CD14-positive monocyte (primary cell): ENCODE data around the gene ZNF143. TPM values are rescaled to one million over a fixed set of nuclear protein-coding genes. Genes with fewer than 3 reads are reported as not detected.

Experiments used
- DNase-seq, 3 donors: peaks; one replicate each; pipeline ENCODE4 v3.0.0-alpha.2; 2011 to 2022
- H2AFZ ChIP-seq: 2 replicates; pipeline ENCODE4 v1.6.0; 2012; ENCODE audit warnings: mild to moderate bottlenecking, low read depth, low read length, inconsistent platforms; ENCODE audit not compliant: insufficient read depth, poor library complexity, severe bottlenecking
- H3K27ac ChIP-seq, 2 donors: 1 replicate in 1 of 2; 2 replicates in 1 of 2; pipeline ENCODE4 v1.5.1; 2012 to 2013; ENCODE audit warnings: low read length in 2 of 2, control low read depth in 1 of 2, inconsistent platforms in 1 of 2, low read depth in 1 of 2, mild to moderate bottlenecking in 1 of 2
- H3K27me3 ChIP-seq, 2 donors: one replicate each; pipeline versions ENCODE4 v1.6.0 to v1.6.1; 2011 to 2013; ENCODE audit warnings: low read length in 2 of 2; ENCODE audit not compliant: control insufficient read depth in 2 of 2, insufficient read depth in 2 of 2
- H3K36me3 ChIP-seq, 2 donors: replicated peaks in 1 of 2; 1 replicate in 1 of 2; 2 replicates in 1 of 2; pipeline versions ENCODE4 v1.5.1 to v1.6.1; 2012 to 2013; ENCODE audit warnings: low read length in 2 of 2, control low read depth in 1 of 2, inconsistent platforms in 1 of 2, mild to moderate bottlenecking in 1 of 2; ENCODE audit not compliant: insufficient read depth in 2 of 2, control insufficient read depth in 1 of 2
- H3K4me1 ChIP-seq, 2 donors: 1 replicate in 1 of 2; 2 replicates in 1 of 2; pipeline versions ENCODE4 v1.5.1 to v1.6.1; 2012 to 2013; ENCODE audit warnings: low read length in 2 of 2, control low read depth in 1 of 2, inconsistent platforms in 1 of 2, mild to moderate bottlenecking in 1 of 2, moderate library complexity in 1 of 2; ENCODE audit not compliant: insufficient read depth in 2 of 2, control insufficient read depth in 1 of 2
- H3K4me2 ChIP-seq: replicated peaks from 2 replicates; pipeline ENCODE3; 2012; ENCODE audit warnings: low read length, moderate library complexity, mild to moderate bottlenecking; ENCODE audit not compliant: poor library complexity, severe bottlenecking; ENCODE audit errors: extremely low read depth
- H3K4me3 ChIP-seq, 3 experiments: fragments of 200-600 bp in 1 of 3; sonication (generic) in 1 of 3; replicated peaks in 1 of 3; 1 replicate in 2 of 3; 2 replicates in 1 of 3; pipeline ENCODE4 v1.5.1; 2011 to 2013; ENCODE audit warnings: low read length in 3 of 3, mild to moderate bottlenecking in 3 of 3, control low read depth in 2 of 3, low read depth in 2 of 3, inconsistent platforms in 1 of 3, moderate library complexity in 1 of 3
- H3K79me2 ChIP-seq: 2 replicates; pipeline ENCODE4 v1.6.0; 2012; ENCODE audit warnings: mild to moderate bottlenecking, control low read depth, inconsistent platforms, low read length, moderate library complexity; ENCODE audit not compliant: insufficient read depth
- H3K9ac ChIP-seq: 2 replicates; pipeline ENCODE4 v1.6.0; 2017; ENCODE audit warnings: low read length, mild to moderate bottlenecking; ENCODE audit not compliant: insufficient read depth, poor library complexity, severe bottlenecking
- H3K9me3 ChIP-seq, 2 donors: replicated peaks in 1 of 2; 1 replicate in 1 of 2; 2 replicates in 1 of 2; pipeline versions ENCODE4 v1.5.1 to v1.6.1; 2012 to 2013; ENCODE audit warnings: low read length in 2 of 2, control low read depth in 1 of 2; ENCODE audit not compliant: control insufficient read depth in 1 of 2, insufficient read depth in 1 of 2
- H4K20me1 ChIP-seq: 2 replicates; pipeline ENCODE4 v1.6.0; 2012; ENCODE audit warnings: mild to moderate bottlenecking, low read length, control low read depth, moderate library complexity; ENCODE audit not compliant: insufficient read depth
- H3K27ac Mint-ChIP-seq, 7 donors: one replicate each; pipeline ENCODE4 v1.8.0; 2020; ENCODE audit warnings: mild to moderate bottlenecking in 7 of 7, mixed read lengths in 7 of 7, moderate library complexity in 6 of 7, inconsistent platforms in 2 of 7
- H3K27me3 Mint-ChIP-seq, 3 donors: one replicate each; pipeline ENCODE4 v1.8.0; 2021 to 2022; ENCODE audit warnings: low read depth in 3 of 3, mild to moderate bottlenecking in 3 of 3, mixed read lengths in 3 of 3, moderate library complexity in 3 of 3, inconsistent platforms in 1 of 3
- H3K36me3 Mint-ChIP-seq, 2 donors: one replicate each; pipeline ENCODE4 v1.8.0; 2020; ENCODE audit warnings: mixed read lengths in 2 of 2, inconsistent platforms in 1 of 2, mild to moderate bottlenecking in 1 of 2
- H3K4me1 Mint-ChIP-seq: one replicate; pipeline ENCODE4 v1.8.0; 2020; ENCODE audit warnings: mild to moderate bottlenecking, mixed read lengths
- H3K4me3 Mint-ChIP-seq, 2 donors: one replicate each; pipeline ENCODE4 v1.8.0; 2020; ENCODE audit warnings: mild to moderate bottlenecking in 2 of 2, mixed read lengths in 2 of 2, moderate library complexity in 1 of 2
- H3K9me3 Mint-ChIP-seq, 7 donors: one replicate each; pipeline ENCODE4 v1.8.0; 2020 to 2022; ENCODE audit warnings: mixed read lengths in 7 of 7, mild to moderate bottlenecking in 6 of 7, moderate library complexity in 6 of 7, inconsistent platforms in 2 of 7
- WGBS: methylation state at CpG from one replicate; pipeline ENCODE4 v1.1.5; 2013; ENCODE audit warnings: missing lambda C conversion rate; ENCODE audit not compliant: insufficient coverage; 5-methylcytosine and 5-hydroxymethylcytosine counted together
- intact Hi-C, 2 donors: fragments of 100-400 bp; cut with micrococcal nuclease; formaldehyde crosslinking; loops; one replicate each; pipeline versions ENCODE4 v1.15.0 to v1.15.1; 2023
- polyA plus RNA-seq, 3 donors: library from polyadenylated mRNA; depleted of rRNA in 1 of 3; unstranded in 2 of 3; stranded (reverse) in 1 of 3; fragments of 300-500 nt in 2 of 3; fragments of >200 nt in 1 of 3; fragmentation: Illumina TruSeq in 2 of 3; gene quantifications; 1 replicate in 2 of 3; 2 replicates in 1 of 3; pipeline ENCODE4 v1.2.3, GENCODE V29; 2012 to 2021
- TF ChIP-seq, protein P1 (sequence below): fragments of 200-600 bp; IDR thresholded peaks from one replicate; pipeline ENCODE4 v1.8.0; 2022; ENCODE audit warnings: antibody characterized with exemption, mild to moderate bottlenecking

ZNF143 gene
- polyA plus RNA-seq, 3 donors: 26.8 to 30.5 (median 30.1) TPM

DNA sequence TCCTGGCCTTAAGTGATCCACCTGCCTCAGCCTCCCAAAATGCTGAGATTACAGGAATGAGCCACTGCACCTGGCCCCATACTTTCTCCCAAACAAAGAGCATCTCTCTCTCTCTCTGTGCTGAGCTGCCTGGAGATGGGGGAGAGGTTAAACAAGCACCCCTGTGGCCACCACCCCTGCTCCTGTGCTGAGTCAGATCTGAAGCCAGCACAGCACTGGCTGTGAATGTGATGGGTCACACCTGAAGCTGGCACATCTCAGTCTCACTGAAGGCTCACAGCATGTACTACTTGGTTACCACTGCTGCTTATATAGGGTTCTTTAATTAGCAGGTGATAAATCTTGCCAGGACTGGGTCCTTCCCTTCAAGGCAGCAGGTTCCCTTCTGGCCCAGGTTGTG is 101.9 kb downstream of the ZNF143 start:
- no peaks in the 10 kb centered on the region for H4K20me1 ChIP-seq

DNA sequence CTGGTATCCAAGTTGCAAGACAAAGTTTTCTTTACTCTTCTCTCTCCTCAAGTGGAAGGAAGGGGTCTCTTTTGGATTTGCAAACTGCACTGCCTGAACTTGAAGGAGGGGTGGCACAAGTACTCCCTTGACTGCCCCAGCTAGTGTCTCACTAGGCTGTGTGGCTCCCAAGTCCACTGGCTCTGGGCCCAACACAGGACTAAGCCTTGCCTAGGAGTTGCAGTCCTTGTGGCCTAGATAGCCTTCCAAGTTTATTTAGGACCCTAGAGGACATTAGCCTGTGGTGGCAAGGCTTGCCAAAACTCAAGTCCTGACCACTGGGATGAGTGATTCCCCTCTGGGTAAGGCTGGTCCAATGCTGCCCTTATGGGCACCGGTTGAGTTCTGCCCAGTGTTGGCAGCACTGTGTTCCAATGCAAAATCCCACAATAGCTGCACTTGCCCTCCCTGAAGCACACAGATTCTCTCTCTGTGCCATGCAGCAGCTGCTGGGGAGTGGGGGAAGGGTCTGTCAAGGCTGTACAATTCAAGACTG is 102.5 kb downstream of the ZNF143 start:
- Histone ChIP-seq H3K4me3 (no peak overlapping the region), H3K36me3 (no peaks in the 10 kb centered on the region), H3K27me3 (no peaks in the 10 kb centered on the region), H3K79me2 (no peaks in the 10 kb centered on the region), H2AFZ (no peak overlapping the region), H3K4me2 (no peak overlapping the region), H3K4me1 (no peaks in the 10 kb centered on the region), H3K9ac (no peak overlapping the region), H3K9me3 (no peaks in the 10 kb centered on the region), H4K20me1 (no peaks in the 10 kb centered on the region), H3K27ac (no peak overlapping the region)
- intact Hi-C loops: loop anchor here in 1 of 2 donors (5.0 kb wide), 2 partner anchors 306 to 491 kb away; no protein-coding TSS in a partner anchor
- Mint-ChIP-seq H3K4me3 (no peak overlapping the region), H3K4me1 (peaks cover 5% of the 10 kb centered on the region), H3K36me3 (peaks cover 0 to 3% of the 10 kb centered on the region in 2 donors), H3K9me3 (peaks cover 6 to 31% (median 18%) of the 10 kb centered on the region in 7 donors), H3K27ac (peak overlapping the region in 1 of 7 donors; percentile 56), H3K27me3 (peaks cover 0 to 3% (median 3%) of the 10 kb centered on the region in 3 donors)
- TF ChIP-seq, protein P1, sequence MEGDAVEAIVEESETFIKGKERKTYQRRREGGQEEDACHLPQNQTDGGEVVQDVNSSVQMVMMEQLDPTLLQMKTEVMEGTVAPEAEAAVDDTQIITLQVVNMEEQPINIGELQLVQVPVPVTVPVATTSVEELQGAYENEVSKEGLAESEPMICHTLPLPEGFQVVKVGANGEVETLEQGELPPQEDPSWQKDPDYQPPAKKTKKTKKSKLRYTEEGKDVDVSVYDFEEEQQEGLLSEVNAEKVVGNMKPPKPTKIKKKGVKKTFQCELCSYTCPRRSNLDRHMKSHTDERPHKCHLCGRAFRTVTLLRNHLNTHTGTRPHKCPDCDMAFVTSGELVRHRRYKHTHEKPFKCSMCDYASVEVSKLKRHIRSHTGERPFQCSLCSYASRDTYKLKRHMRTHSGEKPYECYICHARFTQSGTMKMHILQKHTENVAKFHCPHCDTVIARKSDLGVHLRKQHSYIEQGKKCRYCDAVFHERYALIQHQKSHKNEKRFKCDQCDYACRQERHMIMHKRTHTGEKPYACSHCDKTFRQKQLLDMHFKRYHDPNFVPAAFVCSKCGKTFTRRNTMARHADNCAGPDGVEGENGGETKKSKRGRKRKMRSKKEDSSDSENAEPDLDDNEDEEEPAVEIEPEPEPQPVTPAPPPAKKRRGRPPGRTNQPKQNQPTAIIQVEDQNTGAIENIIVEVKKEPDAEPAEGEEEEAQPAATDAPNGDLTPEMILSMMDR: no peak
- whole genome bisulfite sequencing: no CpG with 5 or more reads among the region's 1 CpG
- DNase-seq: no peak

More for the DNA sequence above, 101.9 kb downstream of the ZNF143 start:
- DNase-seq: no peak
- no peaks in the 10 kb centered on the region for H3K9me3 ChIP-seq
- Mint-ChIP-seq H3K4me1 (peaks cover 5% of the 10 kb centered on the region), H3K27ac (peak overlapping the region in 1 of 7 donors; percentile 56), H3K27me3 (peaks cover 0 to 4% (median 3%) of the 10 kb centered on the region in 3 donors), H3K4me3 (no peak overlapping the region), H3K36me3 (peaks cover 0 to 3% of the 10 kb centered on the region in 2 donors), H3K9me3 (peaks cover 6 to 34% (median 18%) of the 10 kb centered on the region in 7 donors)
- H3K36me3 ChIP-seq: no peaks in the 10 kb centered on the region
- no peak overlapping the region for H2AFZ ChIP-seq
- TF ChIP-seq, protein P1: no peak
- H3K4me1 ChIP-seq: no peaks in the 10 kb centered on the region
- intact Hi-C loops: loop anchor here in 1 of 2 donors (5.0 kb wide), 2 partner anchors 305 to 490 kb away; no protein-coding TSS in a partner anchor
- H3K79me2 ChIP-seq: no peaks in the 10 kb centered on the region
- H3K27ac ChIP-seq: no peak overlapping the region
- no peaks in the 10 kb centered on the region for H3K27me3 ChIP-seq
- H3K4me3 ChIP-seq: no peak overlapping the region
- no peak overlapping the region for H3K9ac ChIP-seq
- H3K4me2 ChIP-seq: no peak overlapping the region
